ENCODE data around the gene SBF1. TPM values are rescaled to one million over a fixed set of nuclear protein-coding genes. Genes with fewer than 3 reads are reported as not detected.

The SBF1 gene
- total RNA-seq, 1 donor from 2014 or later, result 206 TPM

DNA sequence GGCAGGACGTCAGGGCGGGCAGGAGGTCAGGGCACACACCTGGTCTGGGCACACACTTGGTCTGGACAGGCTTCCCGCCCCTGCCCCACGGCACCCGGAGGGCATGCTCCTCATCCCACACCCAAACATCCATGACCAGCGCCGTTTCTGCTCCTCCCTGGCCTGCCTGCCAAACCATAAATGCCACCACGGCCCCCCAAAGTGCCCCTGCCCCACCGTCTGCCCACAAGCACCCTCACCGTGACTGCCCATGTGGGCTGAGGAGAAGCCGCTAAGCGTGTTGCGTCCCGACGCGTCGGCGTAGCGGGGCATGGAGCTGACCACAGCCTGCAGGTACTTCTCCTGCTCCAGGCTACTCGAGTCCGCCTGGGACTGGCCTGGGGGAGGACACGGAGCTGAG lies 15.8 kb downstream of the SBF1 start:
- Mint-ChIP-seq H3K27ac (ENCODE audit: unreplicated experiment) (no peak overlapping the region), H3K27me3 (ENCODE audit: unreplicated experiment) (peaks cover 10% of the 10 kb centered on the region), H3K4me3 (ENCODE audit: unreplicated experiment) (no peak overlapping the region), H3K36me3 (ENCODE audit: unreplicated experiment) (no peaks in the 10 kb centered on the region), H3K9me3 (ENCODE audit: unreplicated experiment) (peaks cover 8% of the 10 kb centered on the region), H3K4me1 (ENCODE audit: low read depth, unreplicated experiment) (no peaks in the 10 kb centered on the region)
- TF ChIP-seq, protein P1, sequence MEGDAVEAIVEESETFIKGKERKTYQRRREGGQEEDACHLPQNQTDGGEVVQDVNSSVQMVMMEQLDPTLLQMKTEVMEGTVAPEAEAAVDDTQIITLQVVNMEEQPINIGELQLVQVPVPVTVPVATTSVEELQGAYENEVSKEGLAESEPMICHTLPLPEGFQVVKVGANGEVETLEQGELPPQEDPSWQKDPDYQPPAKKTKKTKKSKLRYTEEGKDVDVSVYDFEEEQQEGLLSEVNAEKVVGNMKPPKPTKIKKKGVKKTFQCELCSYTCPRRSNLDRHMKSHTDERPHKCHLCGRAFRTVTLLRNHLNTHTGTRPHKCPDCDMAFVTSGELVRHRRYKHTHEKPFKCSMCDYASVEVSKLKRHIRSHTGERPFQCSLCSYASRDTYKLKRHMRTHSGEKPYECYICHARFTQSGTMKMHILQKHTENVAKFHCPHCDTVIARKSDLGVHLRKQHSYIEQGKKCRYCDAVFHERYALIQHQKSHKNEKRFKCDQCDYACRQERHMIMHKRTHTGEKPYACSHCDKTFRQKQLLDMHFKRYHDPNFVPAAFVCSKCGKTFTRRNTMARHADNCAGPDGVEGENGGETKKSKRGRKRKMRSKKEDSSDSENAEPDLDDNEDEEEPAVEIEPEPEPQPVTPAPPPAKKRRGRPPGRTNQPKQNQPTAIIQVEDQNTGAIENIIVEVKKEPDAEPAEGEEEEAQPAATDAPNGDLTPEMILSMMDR (IDR thresholded peaks at IDR 0.05; ENCODE audit: partially characterized antibody, unreplicated experiment), result no peak
- no peak for DNase-seq

DNA sequence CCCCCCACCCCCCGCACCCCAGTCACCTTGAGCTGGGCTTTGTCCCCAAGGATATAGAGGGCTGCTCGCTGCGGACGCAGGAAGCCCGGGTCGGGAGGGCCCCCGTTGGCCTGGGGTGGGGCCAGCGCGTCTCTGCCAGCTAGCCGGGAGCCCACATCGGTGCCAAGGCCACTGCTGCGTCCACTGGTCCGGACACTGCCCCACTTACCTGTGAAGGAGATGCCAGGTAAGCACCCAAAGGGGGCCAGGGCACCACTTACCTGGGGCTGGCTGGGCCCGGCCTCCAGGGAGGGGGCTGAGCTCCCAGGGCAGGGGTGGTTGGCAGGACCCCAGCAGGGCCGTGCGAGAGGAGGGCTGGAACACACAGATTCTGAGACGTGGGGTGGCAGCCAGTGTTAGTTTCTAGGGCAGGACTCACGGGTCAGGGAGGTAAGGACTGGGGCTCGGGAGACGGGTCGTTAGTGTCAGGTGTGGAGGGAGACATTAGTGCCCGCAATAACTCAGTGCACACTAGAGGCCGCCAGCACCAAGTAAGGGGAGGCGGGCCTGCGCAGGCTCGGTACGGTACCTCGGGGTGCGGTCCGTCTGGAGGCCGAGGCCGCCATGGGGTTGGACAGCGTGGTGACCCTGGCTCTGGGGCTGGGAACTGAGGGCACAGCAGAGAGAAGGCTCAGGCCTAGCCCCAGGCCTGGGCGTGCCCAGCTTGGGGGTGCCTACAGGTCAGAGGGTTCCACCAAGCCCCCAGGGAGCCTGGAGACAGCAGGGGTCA lies 18.2 kb downstream of the SBF1 start:
- DNase-seq, result no peak
- no peak overlapping the region for H3K27ac Mint-ChIP-seq (ENCODE audit: unreplicated experiment)
- H3K4me3 Mint-ChIP-seq (ENCODE audit: unreplicated experiment), result no peak overlapping the region
- peaks cover 13% of the 10 kb centered on the region for H3K9me3 Mint-ChIP-seq (ENCODE audit: unreplicated experiment)
- peaks cover 3% of the 10 kb centered on the region for H3K36me3 Mint-ChIP-seq (ENCODE audit: unreplicated experiment)
- TF ChIP-seq, protein P1 (IDR thresholded peaks at IDR 0.05; ENCODE audit: partially characterized antibody, unreplicated experiment), result no peak
- H3K4me1 Mint-ChIP-seq (ENCODE audit: low read depth, unreplicated experiment), result no peaks in the 10 kb centered on the region
- peaks cover 10% of the 10 kb centered on the region for H3K27me3 Mint-ChIP-seq (ENCODE audit: unreplicated experiment)

DNA sequence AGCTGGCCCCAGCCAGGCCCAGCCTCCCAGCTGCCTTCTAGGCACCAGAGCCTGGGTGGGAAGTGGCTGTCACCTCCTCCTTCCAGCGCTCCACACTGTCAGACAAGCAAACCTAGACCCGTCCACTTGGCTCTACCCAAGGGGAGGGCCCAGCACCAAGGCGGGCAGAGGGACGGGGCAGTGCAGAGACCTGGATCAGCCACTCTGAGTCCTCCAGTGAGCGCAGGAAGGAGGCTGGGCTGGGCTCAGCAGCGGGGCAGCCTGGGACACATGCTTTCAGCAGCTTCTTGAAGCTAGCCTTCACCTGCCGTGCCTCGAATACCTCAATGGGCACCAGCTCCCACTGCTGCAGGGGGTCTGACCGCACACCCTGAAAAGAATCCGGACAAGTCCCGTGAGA lies 18.8 kb downstream of the SBF1 start:
- Mint-ChIP-seq H3K27ac (ENCODE audit: unreplicated experiment) (no peak overlapping the region), H3K4me1 (ENCODE audit: low read depth, unreplicated experiment) (no peaks in the 10 kb centered on the region), H3K4me3 (ENCODE audit: unreplicated experiment) (no peak overlapping the region), H3K36me3 (ENCODE audit: unreplicated experiment) (peaks cover 3% of the 10 kb centered on the region), H3K9me3 (ENCODE audit: unreplicated experiment) (peaks cover 13% of the 10 kb centered on the region), H3K27me3 (ENCODE audit: unreplicated experiment) (peaks cover 10% of the 10 kb centered on the region)
- DNase-seq, result no peak
- TF ChIP-seq, protein P1 (IDR thresholded peaks at IDR 0.05; ENCODE audit: partially characterized antibody, unreplicated experiment), result no peak

DNA sequence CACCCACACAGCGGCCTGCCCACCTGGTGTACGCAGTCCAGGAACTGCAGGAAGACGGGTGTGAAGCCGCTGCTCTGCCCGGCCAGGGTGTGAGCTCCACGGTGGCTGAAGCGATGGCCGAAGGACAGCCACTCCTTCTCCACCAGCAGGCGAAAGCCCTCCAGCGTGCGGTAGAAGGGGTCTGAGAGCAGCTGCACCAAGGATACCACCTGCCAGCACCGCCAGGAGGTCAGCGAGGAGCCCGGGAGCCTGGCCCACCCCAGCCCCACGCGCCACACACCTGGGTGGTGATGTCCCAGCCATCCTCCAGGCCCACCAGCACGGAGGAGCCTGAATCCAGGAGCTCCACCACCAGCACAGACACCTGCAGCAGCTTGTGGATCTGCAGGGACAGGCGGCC lies 19.6 kb downstream of the SBF1 start:
- H3K27me3 Mint-ChIP-seq (ENCODE audit: unreplicated experiment), result peaks cover 8% of the 10 kb centered on the region
- no peak overlapping the region for H3K4me3 Mint-ChIP-seq (ENCODE audit: unreplicated experiment)
- peaks cover 3% of the 10 kb centered on the region for H3K36me3 Mint-ChIP-seq (ENCODE audit: unreplicated experiment)
- no peak for DNase-seq
- peaks cover 12% of the 10 kb centered on the region for H3K9me3 Mint-ChIP-seq (ENCODE audit: unreplicated experiment)
- TF ChIP-seq, protein P1 (IDR thresholded peaks at IDR 0.05; ENCODE audit: partially characterized antibody, unreplicated experiment), result no peak
- H3K27ac Mint-ChIP-seq (ENCODE audit: unreplicated experiment), result no peak overlapping the region
- H3K4me1 Mint-ChIP-seq (ENCODE audit: low read depth, unreplicated experiment), result no peaks in the 10 kb centered on the region

DNA sequence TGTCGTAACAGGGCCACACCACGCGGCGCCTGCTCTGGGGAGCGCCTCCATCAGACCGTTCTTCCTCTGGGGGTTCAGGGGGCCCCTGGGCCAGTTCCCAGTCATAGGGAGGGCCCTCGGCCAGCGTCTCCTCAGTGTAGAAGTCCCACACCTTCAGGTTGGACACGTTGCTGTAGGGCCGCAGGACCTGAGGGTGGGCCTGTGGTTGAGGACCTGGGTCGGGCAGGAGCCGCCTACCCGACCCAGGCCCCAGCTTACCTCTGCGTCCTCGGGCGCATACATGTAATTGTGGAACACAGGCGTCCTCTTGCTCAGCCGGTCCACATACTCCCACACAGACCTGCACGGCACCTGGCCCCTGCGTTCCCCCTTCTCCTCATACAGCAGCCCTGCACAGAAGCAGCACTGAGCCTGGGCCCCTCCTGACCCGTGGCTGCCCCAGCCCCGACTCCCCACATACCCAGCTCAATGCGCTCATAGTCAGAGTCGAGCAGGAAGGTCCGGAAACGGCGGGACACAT lies 20.2 kb downstream of the SBF1 start:
- H3K36me3 Mint-ChIP-seq (ENCODE audit: unreplicated experiment), result peaks cover 3% of the 10 kb centered on the region
- no peak overlapping the region for H3K4me3 Mint-ChIP-seq (ENCODE audit: unreplicated experiment)
- peaks cover 13% of the 10 kb centered on the region for H3K9me3 Mint-ChIP-seq (ENCODE audit: unreplicated experiment)
- peaks cover 7% of the 10 kb centered on the region for H3K27me3 Mint-ChIP-seq (ENCODE audit: unreplicated experiment)
- no peak overlapping the region for H3K27ac Mint-ChIP-seq (ENCODE audit: unreplicated experiment)
- peaks cover 2% of the 10 kb centered on the region for H3K4me1 Mint-ChIP-seq (ENCODE audit: low read depth, unreplicated experiment)
- TF ChIP-seq, protein P1 (IDR thresholded peaks at IDR 0.05; ENCODE audit: partially characterized antibody, unreplicated experiment), result no peak
- no peak for DNase-seq

All from glutamatergic neuron (in vitro differentiated cells).